Measurements from ENCODE around the gene TFAP2E. TPM values are rescaled to one million over a fixed set of nuclear protein-coding genes. Genes with fewer than 3 reads are reported as not detected.

Gene TFAP2E
- total RNA-seq, 1 experiment from 2014 or later = 3.2 TPM

- H3K9me3 ChIP-seq (ENCODE audit: control insufficient read depth, insufficient read depth, low read depth, low read length) = no peaks in the 10 kb centered on the region
- ATAC-seq (no peak; the same call in 1 of the 2 replicates), DNase-seq (ENCODE audit: low read depth, low spot score) (no peak)
- in situ Hi-C loops (cut with HindIII; ENCODE audit: low pct_unique_long_range_greater_than_20kb, low sequenced_read_pairs) = no loop called here
- H3K4me1 ChIP-seq (ENCODE audit: control insufficient read depth, insufficient read depth, low read length) = no peaks in the 10 kb centered on the region
- POLR2A ChIA-PET = no interaction called here
- no peaks in the 10 kb centered on the region for H3K27me3 ChIP-seq (ENCODE audit: control insufficient read depth, insufficient read depth, low read length)
- no TSS peak for BruUV-seq (replicated peaks)
- no peaks in the 10 kb centered on the region; the same call in 1 of the 2 replicates for H3K36me3 ChIP-seq (ENCODE audit: control insufficient read depth, insufficient read depth, low read length)
- CTCF ChIA-PET = interaction anchor here (0.6 to 1.6 kb wide), 2 partner anchors 9 to 133 kb away, joined by 3 to 5 read pairs; no protein-coding TSS in a partner anchor
- no peak overlapping the region for H3K4me3 ChIP-seq (ENCODE audit: low read depth in 2 of 2, low read length in 2 of 2)
- TF ChIP-seq REST (IDR thresholded peaks at IDR 0.05; ENCODE audit: insufficient read depth in 1 of 2, low read depth in 2 of 2, low read length in 1 of 2) (no peak), SIN3A (IDR thresholded peaks at IDR 0.05; ENCODE audit: borderline replicate concordance, insufficient read depth, low read depth, low read length) (no peak), TCF7L2 (IDR thresholded peaks at IDR 0.05; ENCODE audit: low read depth, low read length) (no peak), POLR2AphosphoS5 (IDR thresholded peaks at IDR 0.05; ENCODE audit: low read depth, low read length) (no peak)
- TF ChIP-seq, protein P1, sequence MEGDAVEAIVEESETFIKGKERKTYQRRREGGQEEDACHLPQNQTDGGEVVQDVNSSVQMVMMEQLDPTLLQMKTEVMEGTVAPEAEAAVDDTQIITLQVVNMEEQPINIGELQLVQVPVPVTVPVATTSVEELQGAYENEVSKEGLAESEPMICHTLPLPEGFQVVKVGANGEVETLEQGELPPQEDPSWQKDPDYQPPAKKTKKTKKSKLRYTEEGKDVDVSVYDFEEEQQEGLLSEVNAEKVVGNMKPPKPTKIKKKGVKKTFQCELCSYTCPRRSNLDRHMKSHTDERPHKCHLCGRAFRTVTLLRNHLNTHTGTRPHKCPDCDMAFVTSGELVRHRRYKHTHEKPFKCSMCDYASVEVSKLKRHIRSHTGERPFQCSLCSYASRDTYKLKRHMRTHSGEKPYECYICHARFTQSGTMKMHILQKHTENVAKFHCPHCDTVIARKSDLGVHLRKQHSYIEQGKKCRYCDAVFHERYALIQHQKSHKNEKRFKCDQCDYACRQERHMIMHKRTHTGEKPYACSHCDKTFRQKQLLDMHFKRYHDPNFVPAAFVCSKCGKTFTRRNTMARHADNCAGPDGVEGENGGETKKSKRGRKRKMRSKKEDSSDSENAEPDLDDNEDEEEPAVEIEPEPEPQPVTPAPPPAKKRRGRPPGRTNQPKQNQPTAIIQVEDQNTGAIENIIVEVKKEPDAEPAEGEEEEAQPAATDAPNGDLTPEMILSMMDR (IDR thresholded peaks at IDR 0.05) = no peak
- H3K27ac ChIP-seq (ENCODE audit: low read length) = no peak overlapping the region
- intact Hi-C loops (cut with micrococcal nuclease; ENCODE audit: unreplicated experiment) = no loop called here
These were observed 21.1 kb downstream of the TFAP2E start for GRCh38 chr1:35594005-35594760.

GRCh38 chr1:35595684-35596083 is 22.6 kb downstream of the TFAP2E start:
- H3K27me3 ChIP-seq (ENCODE audit: control insufficient read depth, insufficient read depth, low read length) = no peaks in the 10 kb centered on the region
- CTCF ChIA-PET = no interaction called here
- in situ Hi-C loops (cut with HindIII; ENCODE audit: low pct_unique_long_range_greater_than_20kb, low sequenced_read_pairs) = no loop called here
- POLR2A ChIA-PET = no interaction called here
- no TSS peak for BruUV-seq (replicated peaks)
- DNase-seq (ENCODE audit: low read depth, low spot score) (no peak), ATAC-seq (peak; percentile 18; the same call in 1 of the 2 replicates)
- no peak overlapping the region for H3K27ac ChIP-seq (ENCODE audit: low read length)
- 0 out of 2 replicates have a peak, but pooled peaks have one; percentile 43 for TF ChIP-seq POLR2AphosphoS5 (IDR thresholded peaks at IDR 0.05; ENCODE audit: low read depth, low read length)
- TF ChIP-seq, protein P1 (IDR thresholded peaks at IDR 0.05) = no peak
- TF ChIP-seq SIN3A (IDR thresholded peaks at IDR 0.05; ENCODE audit: borderline replicate concordance, insufficient read depth, low read depth, low read length) = no peak
- TF ChIP-seq TCF7L2 (IDR thresholded peaks at IDR 0.05; ENCODE audit: low read depth, low read length) = no peak
- no peak for TF ChIP-seq REST (IDR thresholded peaks at IDR 0.05; ENCODE audit: insufficient read depth in 1 of 2, low read depth in 2 of 2, low read length in 1 of 2)
- no peaks in the 10 kb centered on the region for H3K4me1 ChIP-seq (ENCODE audit: control insufficient read depth, insufficient read depth, low read length)
- H3K4me3 ChIP-seq (ENCODE audit: low read depth in 2 of 2, low read length in 2 of 2) = no peak overlapping the region
- intact Hi-C loops (cut with micrococcal nuclease; ENCODE audit: unreplicated experiment) = no loop called here
- no peaks in the 10 kb centered on the region for H3K9me3 ChIP-seq (ENCODE audit: control insufficient read depth, insufficient read depth, low read depth, low read length)
- H3K36me3 ChIP-seq (ENCODE audit: control insufficient read depth, insufficient read depth, low read length) = peaks cover 4% of the 10 kb centered on the region
